Activated CD8-positive, alpha-beta T cell treated with anti-CD3 and anti-CD28 coated beads for 36 hours (primary cell): Measurements from ENCODE around the gene LRRK1. TPM values are rescaled to one million over a fixed set of nuclear protein-coding genes. Genes with fewer than 3 reads are reported as not detected.

Source experiments
- ATAC-seq: fragments of 200-7000 bp; cut with Tn5 transposase; one replicate; pipeline ENCODE4 v1.10.0; 2021; ENCODE audit warnings: mild to moderate bottlenecking, moderate library complexity
- CTCF ChIA-PET: fragments of 350-600 bp; sonication (Branson Sonifier 250); formaldehyde crosslinking; loops from one replicate; lab custom pipeline; 2021; ENCODE audit warnings: antibody characterized with exemption; lab: Charles Lee
- POLR2A ChIA-PET: fragments of 350-600 bp; sonication (Branson Sonifier 250); formaldehyde crosslinking; loops from one replicate; lab custom pipeline; 2021; ENCODE audit warnings: antibody characterized with exemption; lab: Charles Lee
- DNase-seq: peaks from one replicate; pipeline ENCODE4 v3.0.0-alpha.2; 2020
- H3K27ac Mint-ChIP-seq: one replicate; pipeline ENCODE4 v1.8.0; 2021; ENCODE audit warnings: mild to moderate bottlenecking, mixed read lengths
- H3K27me3 Mint-ChIP-seq: one replicate; pipeline ENCODE4 v1.8.0; 2021; ENCODE audit warnings: mixed read lengths
- H3K36me3 Mint-ChIP-seq: one replicate; pipeline ENCODE4 v1.8.0; 2021; ENCODE audit warnings: low read depth, mixed read lengths
- H3K4me1 Mint-ChIP-seq: one replicate; pipeline ENCODE4 v1.8.0; 2021; ENCODE audit warnings: low read depth, mixed read lengths
- H3K4me3 Mint-ChIP-seq: one replicate; pipeline ENCODE4 v1.8.0; 2021; ENCODE audit warnings: mild to moderate bottlenecking, moderate library complexity, mixed read lengths
- H3K9me3 Mint-ChIP-seq: one replicate; pipeline ENCODE4 v1.8.0; 2021; ENCODE audit warnings: mixed read lengths
- CTCF ChIP-seq: fragments of 200-600 bp; IDR thresholded peaks from one replicate; pipeline ENCODE4 v1.8.0; 2022; ENCODE audit warnings: antibody characterized with exemption, mild to moderate bottlenecking
- intact Hi-C: fragments of 100-400 bp; cut with micrococcal nuclease; formaldehyde crosslinking; loops from one replicate; pipeline ENCODE4 v1.10.0; 2022
- total RNA-seq, 2 experiments: library from RNA; stranded (reverse); gene quantifications; one replicate each; pipeline ENCODE4 v1.2.3, GENCODE V29; 2021

Gene LRRK1
- total RNA-seq, 2 experiments from 2014 or later: 0.50 to 0.83 TPM

GRCh38 chr15:100909989-100910955, 8.9 kb upstream of the LRRK1 start:
- no peak overlapping the region for H3K4me3 Mint-ChIP-seq
- DNase-seq (no peak), ATAC-seq (no peak)
- H3K27ac Mint-ChIP-seq: no peak overlapping the region
- H3K36me3 Mint-ChIP-seq: no peaks in the 10 kb centered on the region
- no peaks in the 10 kb centered on the region for H3K4me1 Mint-ChIP-seq
- ChIA-PET POLR2A (no interaction called here), CTCF (no interaction called here)
- no peak for TF ChIP-seq CTCF
- intact Hi-C loops: no loop called here
- no peaks in the 10 kb centered on the region for H3K9me3 Mint-ChIP-seq
- peaks cover 21% of the 10 kb centered on the region for H3K27me3 Mint-ChIP-seq

- CTCF ChIA-PET: interaction anchor here (1.6 kb wide), 1 partner anchor 97 kb away, joined by 11 read pairs; no protein-coding TSS in a partner anchor
- intact Hi-C loops: no loop called here
- DNase-seq: no peak
- H3K4me1 Mint-ChIP-seq: no peaks in the 10 kb centered on the region
- H3K27me3 Mint-ChIP-seq: peaks cover 21% of the 10 kb centered on the region
- no peaks in the 10 kb centered on the region for H3K9me3 Mint-ChIP-seq
- no peak for ATAC-seq
- no peak for TF ChIP-seq CTCF
- POLR2A ChIA-PET: no interaction called here
- no peaks in the 10 kb centered on the region for H3K36me3 Mint-ChIP-seq
- H3K4me3 Mint-ChIP-seq: no peak overlapping the region
- no peak overlapping the region for H3K27ac Mint-ChIP-seq
These were observed 8.1 kb upstream of the LRRK1 start for GRCh38 chr15:100911086-100911485.

- ATAC-seq: no peak
- peaks cover 6% of the 10 kb centered on the region for H3K4me1 Mint-ChIP-seq
- no peak overlapping the region for H3K27ac Mint-ChIP-seq
- TF ChIP-seq CTCF: no peak
- no peak for DNase-seq
- POLR2A ChIA-PET: no interaction called here
- intact Hi-C loops: no loop called here
- peaks cover 40% of the 10 kb centered on the region for H3K27me3 Mint-ChIP-seq
- H3K9me3 Mint-ChIP-seq: no peaks in the 10 kb centered on the region
- no peaks in the 10 kb centered on the region for H3K36me3 Mint-ChIP-seq
- no peak overlapping the region for H3K4me3 Mint-ChIP-seq
- CTCF ChIA-PET: interaction anchor here (12.6 kb wide), 1 partner anchor 95 kb away, joined by 243 read pairs; no protein-coding TSS in a partner anchor
These were observed 5.2 kb upstream of the LRRK1 start for GRCh38 chr15:100913961-100914360.

- H3K36me3 Mint-ChIP-seq: no peaks in the 10 kb centered on the region
- no peak for ATAC-seq
- H3K9me3 Mint-ChIP-seq: no peaks in the 10 kb centered on the region
- peaks cover 42% of the 10 kb centered on the region for H3K27me3 Mint-ChIP-seq
- no peak overlapping the region for H3K4me3 Mint-ChIP-seq
- ChIA-PET POLR2A (no interaction called here), CTCF (interaction anchor here (3.9 to 12.6 kb wide), 2 partner anchors 43 to 94 kb away, joined by 18 to 243 read pairs; no protein-coding TSS in a partner anchor)
- DNase-seq: no peak
- no peak overlapping the region for H3K27ac Mint-ChIP-seq
- no peak for TF ChIP-seq CTCF
- H3K4me1 Mint-ChIP-seq: peaks cover 6% of the 10 kb centered on the region
- intact Hi-C loops: no loop called here
These were observed 4.3 kb upstream of the LRRK1 start for GRCh38 chr15:100914876-100915275.
